PC-9 (cell line): Measurements from ENCODE around the gene POU3F1. TPM values are rescaled to one million over a fixed set of nuclear protein-coding genes. Genes with fewer than 3 reads are reported as not detected.
A peak's percentile ranks its signal among the peaks of the same experiment; 100 is the strongest.

Source experiments
- BruUV-seq: library from RNA; stranded (reverse); fragments of 400-500 nt; replicated peaks from 2 replicates; lab custom pipeline; 2021; lab: Mats Ljungman, UMichigan
- CTCF ChIA-PET: fragments of 300-600 bp; sonication (Branson Sonifier 250); formaldehyde crosslinking; loops from one replicate; lab custom pipeline; 2022; ENCODE audit warnings: antibody characterized with exemption; lab: Charles Lee
- POLR2A ChIA-PET: fragments of 300-600 bp; sonication (Branson Sonifier 250); formaldehyde crosslinking; loops from one replicate; lab custom pipeline; 2022; ENCODE audit warnings: antibody characterized with exemption; ENCODE audit not compliant: unreplicated experiment; lab: Charles Lee
- DNase-seq, 2 experiments: peaks; one replicate each; pipeline versions ENCODE4 v3.0.0 to v3.0.0-alpha.2; 2015 to 2022; ENCODE audit warnings: mixed read lengths in 1 of 2
- H2AFZ ChIP-seq: fragments of 200-600 bp; sonication (generic); 2 replicates; pipeline ENCODE4 v1.8.1; 2017; ENCODE audit warnings: antibody characterized with exemption
- H3F3A ChIP-seq: fragments of 200-600 bp; sonication (generic); 2 replicates; pipeline ENCODE4 v1.8.1; 2017; ENCODE audit warnings: antibody characterized with exemption, mild to moderate bottlenecking, low read depth; ENCODE audit not compliant: insufficient read depth
- H3K27ac ChIP-seq: fragments of 200-600 bp; sonication (generic); 2 replicates; pipeline ENCODE4 v1.6.1; 2016; ENCODE audit warnings: mixed run types
- H3K27me3 ChIP-seq: fragments of 200-600 bp; sonication (generic); 2 replicates; pipeline ENCODE4 v1.6.1; 2016; ENCODE audit warnings: low read depth, mixed run types; ENCODE audit not compliant: insufficient read depth
- H3K36me3 ChIP-seq: fragments of 200-600 bp; sonication (generic); 2 replicates; pipeline ENCODE4 v1.6.1; 2016; ENCODE audit warnings: low read depth, mixed run types
- H3K4me1 ChIP-seq: fragments of 200-600 bp; sonication (generic); replicated peaks from 2 replicates; pipeline ENCODE4 v1.6.1; 2016; ENCODE audit warnings: mixed run types; ENCODE audit not compliant: insufficient read depth
- H3K4me2 ChIP-seq: fragments of 200-600 bp; sonication (generic); 2 replicates; pipeline ENCODE4 v1.6.1; 2017; ENCODE audit warnings: mixed run types
- H3K4me3 ChIP-seq: fragments of 200-600 bp; sonication (generic); 2 replicates; pipeline ENCODE4 v1.6.1; 2016; ENCODE audit warnings: mixed run types
- H3K79me2 ChIP-seq: fragments of 200-600 bp; sonication (generic); 2 replicates; pipeline ENCODE4 v1.6.1; 2017; ENCODE audit warnings: low read depth, mixed run types
- H3K9me2 ChIP-seq: fragments of 200-600 bp; sonication (generic); 2 replicates; pipeline ENCODE4 v1.8.1; 2017; ENCODE audit warnings: mild to moderate bottlenecking; ENCODE audit not compliant: insufficient read depth
- H3K9me3 ChIP-seq: fragments of 200-600 bp; sonication (generic); 2 replicates; pipeline ENCODE4 v1.8.1; 2016; ENCODE audit warnings: low read depth; ENCODE audit not compliant: insufficient read depth
- H4K20me1 ChIP-seq: fragments of 200-600 bp; sonication (generic); 2 replicates; pipeline ENCODE4 v1.8.1; 2017; ENCODE audit not compliant: insufficient read depth
- EZH2 ChIP-seq: fragments of 200-600 bp; sonication (generic); IDR thresholded peaks from 2 replicates; pipeline ENCODE4 v1.8.0; 2017; ENCODE audit warnings: antibody characterized with exemption, low read depth
- intact Hi-C: fragments of 100-400 bp; cut with micrococcal nuclease; formaldehyde crosslinking; loops from one replicate; pipeline ENCODE4 v1.10.0; 2022; ENCODE audit not compliant: unreplicated experiment
- total RNA-seq: library from RNA; stranded (reverse); gene quantifications from 2 replicates; pipeline ENCODE4 v1.2.3, GENCODE V29; 2021
- TF ChIP-seq, protein P1 (sequence below): fragments of 200-600 bp; sonication (generic); conservative IDR thresholded peaks from 2 replicates; pipeline ENCODE4 v1.6.1; 2017; ENCODE audit warnings: mixed run types, antibody characterized with exemption, mild to moderate bottlenecking, moderate library complexity

Gene POU3F1
- total RNA-seq, 1 experiment from 2014 or later: not detected

DNA sequence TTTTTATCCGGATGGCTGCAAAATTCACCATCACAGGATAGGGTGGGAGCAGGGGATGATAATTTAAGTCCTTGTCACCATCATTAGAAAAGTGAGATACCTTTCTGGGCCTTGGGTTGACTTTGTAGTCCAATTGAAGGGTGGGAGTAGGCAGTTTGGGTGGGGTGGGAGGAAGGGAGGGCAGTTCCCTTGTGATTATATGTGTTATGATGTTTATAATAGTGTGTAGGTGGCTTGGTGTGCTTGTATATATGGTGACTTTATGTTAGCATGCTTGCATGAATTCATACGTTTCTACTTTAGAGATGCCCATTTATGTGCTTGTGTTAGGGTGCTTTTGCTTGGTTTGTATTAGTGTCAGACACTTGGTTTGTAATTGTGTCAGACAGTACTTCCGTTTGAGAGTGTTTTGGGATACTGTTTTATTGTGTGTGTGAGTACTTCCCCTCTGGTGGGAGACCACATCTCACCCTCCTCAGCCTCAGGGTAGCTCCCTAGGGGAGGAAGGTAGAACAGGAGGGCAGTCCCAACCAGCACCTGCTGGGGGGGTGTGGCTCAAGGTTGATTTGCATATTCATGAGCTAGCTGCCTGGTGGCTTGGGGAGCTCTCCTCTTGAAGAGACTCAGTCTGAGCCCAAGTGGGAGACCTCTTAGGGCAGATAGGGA lies 6.3 kb upstream of the POU3F1 start:
- no peaks in the 10 kb centered on the region for H3K36me3 ChIP-seq
- POLR2A ChIA-PET: interaction anchor here (0.7 kb wide), 1 partner anchor 545 kb away, joined by 3 read pairs; no protein-coding TSS in a partner anchor
- H3K4me1 ChIP-seq: no peaks in the 10 kb centered on the region
- peak overlapping the region; percentile 33; the same call in 1 of the 2 replicates for H3K4me2 ChIP-seq
- no peak overlapping the region for H3K4me3 ChIP-seq
- H4K20me1 ChIP-seq: no peaks in the 10 kb centered on the region
- no peak for DNase-seq
- no peaks in the 10 kb centered on the region for H3F3A ChIP-seq
- no peaks in the 10 kb centered on the region for H3K9me3 ChIP-seq
- no peak for TF ChIP-seq EZH2
- TF ChIP-seq, protein P1, sequence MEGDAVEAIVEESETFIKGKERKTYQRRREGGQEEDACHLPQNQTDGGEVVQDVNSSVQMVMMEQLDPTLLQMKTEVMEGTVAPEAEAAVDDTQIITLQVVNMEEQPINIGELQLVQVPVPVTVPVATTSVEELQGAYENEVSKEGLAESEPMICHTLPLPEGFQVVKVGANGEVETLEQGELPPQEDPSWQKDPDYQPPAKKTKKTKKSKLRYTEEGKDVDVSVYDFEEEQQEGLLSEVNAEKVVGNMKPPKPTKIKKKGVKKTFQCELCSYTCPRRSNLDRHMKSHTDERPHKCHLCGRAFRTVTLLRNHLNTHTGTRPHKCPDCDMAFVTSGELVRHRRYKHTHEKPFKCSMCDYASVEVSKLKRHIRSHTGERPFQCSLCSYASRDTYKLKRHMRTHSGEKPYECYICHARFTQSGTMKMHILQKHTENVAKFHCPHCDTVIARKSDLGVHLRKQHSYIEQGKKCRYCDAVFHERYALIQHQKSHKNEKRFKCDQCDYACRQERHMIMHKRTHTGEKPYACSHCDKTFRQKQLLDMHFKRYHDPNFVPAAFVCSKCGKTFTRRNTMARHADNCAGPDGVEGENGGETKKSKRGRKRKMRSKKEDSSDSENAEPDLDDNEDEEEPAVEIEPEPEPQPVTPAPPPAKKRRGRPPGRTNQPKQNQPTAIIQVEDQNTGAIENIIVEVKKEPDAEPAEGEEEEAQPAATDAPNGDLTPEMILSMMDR: no peak
- no peak overlapping the region for H2AFZ ChIP-seq
- intact Hi-C loops: no loop called here
- no TSS peak for BruUV-seq
- peaks cover 4% of the 10 kb centered on the region; the same call in 1 of the 2 replicates for H3K27me3 ChIP-seq
- H3K27ac ChIP-seq: no peak overlapping the region
- CTCF ChIA-PET: no interaction called here
- H3K9me2 ChIP-seq: no peaks in the 10 kb centered on the region
- no peaks in the 10 kb centered on the region for H3K79me2 ChIP-seq

DNA sequence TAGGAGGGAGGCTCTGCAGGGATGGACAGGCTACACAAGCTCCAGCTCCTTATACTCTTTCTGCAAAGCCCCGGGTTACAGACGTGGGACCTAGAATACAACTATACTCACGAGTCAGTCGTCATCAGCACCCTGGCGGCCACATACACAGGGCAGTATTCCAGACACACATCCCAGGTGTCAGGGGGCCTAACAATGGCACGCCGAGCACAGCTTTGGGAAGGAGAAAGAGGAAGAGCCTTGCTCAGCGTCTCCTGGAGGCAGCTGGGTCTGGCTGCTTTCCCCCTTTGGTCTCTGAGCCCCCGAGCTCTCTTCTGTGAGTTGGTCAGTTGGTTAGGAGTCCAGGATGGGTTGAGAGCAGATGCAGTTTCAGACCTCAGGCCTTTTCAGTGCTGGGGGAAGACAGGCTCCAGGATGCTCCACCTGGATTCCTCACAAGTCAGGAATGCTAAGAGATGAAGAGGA lies 4.5 kb upstream of the POU3F1 start:
- H3K4me3 ChIP-seq: no peak overlapping the region
- no peak for DNase-seq
- TF ChIP-seq, protein P1: no peak
- no peaks in the 10 kb centered on the region for H3K36me3 ChIP-seq
- ChIA-PET POLR2A (no interaction called here), CTCF (interaction anchor here (0.6 kb wide), 1 partner anchor 783 kb away, joined by 3 read pairs; no protein-coding TSS in a partner anchor)
- no peak overlapping the region for H2AFZ ChIP-seq
- no peaks in the 10 kb centered on the region for H3K9me3 ChIP-seq
- H3K4me2 ChIP-seq: no peak overlapping the region
- no peaks in the 10 kb centered on the region for H3F3A ChIP-seq
- no peaks in the 10 kb centered on the region for H3K4me1 ChIP-seq
- no peaks in the 10 kb centered on the region for H4K20me1 ChIP-seq
- H3K79me2 ChIP-seq: no peaks in the 10 kb centered on the region
- H3K27ac ChIP-seq: no peak overlapping the region
- no peaks in the 10 kb centered on the region for H3K9me2 ChIP-seq
- peaks cover 9% of the 10 kb centered on the region; the same call in 1 of the 2 replicates for H3K27me3 ChIP-seq
- no TSS peak for BruUV-seq
- intact Hi-C loops: no loop called here

DNA sequence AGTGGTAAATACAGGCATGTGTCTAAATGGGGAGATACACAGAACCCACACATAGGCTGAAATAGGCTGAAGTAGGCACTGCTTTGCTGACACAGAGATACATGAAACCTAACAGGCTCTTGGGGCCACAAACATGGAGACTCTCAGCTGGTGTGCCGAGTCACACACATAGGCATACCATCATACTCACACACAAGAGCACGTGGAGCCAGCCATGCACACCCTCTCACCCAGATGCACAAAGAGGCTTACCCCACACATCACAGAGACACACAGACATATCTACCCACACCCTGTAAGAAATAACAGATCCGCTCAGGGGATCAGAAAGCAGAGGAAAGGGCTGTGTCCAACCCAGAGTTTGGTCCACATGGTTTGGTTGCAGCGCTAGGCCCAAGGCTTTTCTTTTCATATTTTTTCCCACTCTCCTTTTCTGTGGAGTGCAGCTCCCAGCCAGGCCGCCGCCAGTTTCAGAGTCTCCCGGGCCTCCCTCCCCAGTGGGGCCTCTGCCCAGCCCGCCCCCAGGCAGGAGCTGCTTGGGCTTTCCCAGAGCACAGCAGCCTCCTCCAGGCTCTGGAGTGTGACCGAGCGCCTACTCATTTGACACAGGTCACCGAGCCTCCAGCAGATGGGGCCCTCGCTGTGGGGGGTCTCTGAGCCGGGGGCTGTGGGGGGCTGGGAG lies 3.9 kb upstream of the POU3F1 start:
- Histone ChIP-seq H3K9me3 (no peaks in the 10 kb centered on the region), H3F3A (no peaks in the 10 kb centered on the region), H3K79me2 (no peaks in the 10 kb centered on the region), H3K4me3 (no peak overlapping the region), H3K27ac (no peak overlapping the region), H3K27me3 (peaks cover 9% of the 10 kb centered on the region; the same call in 1 of the 2 replicates), H3K4me1 (no peaks in the 10 kb centered on the region), H3K4me2 (no peak overlapping the region), H3K36me3 (no peaks in the 10 kb centered on the region), H2AFZ (no peak overlapping the region), H4K20me1 (no peaks in the 10 kb centered on the region), H3K9me2 (no peaks in the 10 kb centered on the region)
- ChIA-PET POLR2A (no interaction called here), CTCF (interaction anchor here (0.6 kb wide), 1 partner anchor 784 kb away, joined by 3 read pairs; no protein-coding TSS in a partner anchor)
- intact Hi-C loops: no loop called here
- DNase-seq: no peak
- BruUV-seq: no TSS peak
- TF ChIP-seq EZH2: no peak
- TF ChIP-seq, protein P1: no peak
